Activated CD8-positive, alpha-beta memory T cell treated with anti-CD3 and anti-CD28 coated beads, Interleukin-2, amount 50 U/mL, for 4 hours (primary cell): ENCODE results near the gene B3GAT3.
"Not testable (repeated sequence)": the region's sequence is repeated elsewhere in the genome, so short reads cannot be mapped to it uniquely, and the experiment has no call there.

Experiments used
- DNase-seq: peaks from one replicate; pipeline ENCODE4 v3.0.0-alpha.2; 2020

The B3GAT3 gene

DNA sequence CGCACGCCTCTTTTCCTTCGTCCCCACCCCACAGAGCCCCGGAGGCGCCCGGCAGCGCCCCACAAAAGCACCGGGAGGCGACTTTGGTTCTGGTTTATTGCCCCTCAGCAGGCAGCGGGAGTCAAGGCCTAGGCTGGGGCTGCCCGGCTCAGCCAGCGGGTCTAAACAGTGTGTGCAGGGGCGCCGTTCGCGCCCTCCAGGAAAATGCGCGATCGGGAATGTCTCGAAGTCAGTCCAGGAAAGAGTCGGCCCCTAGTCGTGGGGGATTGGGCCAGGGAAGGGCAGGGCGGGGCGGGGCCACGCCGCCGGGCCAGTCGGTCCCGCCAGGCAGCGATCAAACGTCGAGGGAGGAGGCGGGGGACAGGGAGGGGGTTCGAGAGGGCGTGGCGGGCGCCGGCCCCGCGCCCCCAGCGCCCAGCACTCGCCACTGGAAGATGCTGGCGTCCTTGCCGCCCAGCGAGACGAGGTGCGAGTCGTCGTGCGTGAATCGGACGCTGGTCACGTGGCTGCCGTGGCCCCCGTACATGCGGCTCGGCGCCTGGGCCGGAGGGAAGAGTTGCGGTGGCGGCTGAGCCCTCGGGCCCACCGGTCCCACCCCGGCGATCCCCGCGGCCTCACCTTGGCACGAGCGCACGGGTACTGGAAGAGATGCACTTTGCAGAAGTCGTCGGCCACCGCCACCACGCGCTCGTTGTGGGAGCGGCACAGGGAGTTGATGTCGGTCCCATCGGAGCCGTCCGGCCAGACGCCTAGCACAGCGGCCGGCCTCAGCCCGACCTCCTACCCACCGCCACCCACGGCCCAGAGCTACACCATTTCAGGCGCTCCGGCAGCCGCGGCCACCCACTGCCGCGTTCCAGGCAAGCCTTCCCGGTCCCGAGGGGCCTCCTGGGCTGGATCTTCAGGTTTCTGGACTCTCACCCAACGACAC lies 19.4 kb downstream of the B3GAT3 start:
- DNase-seq: no peak

DNA sequence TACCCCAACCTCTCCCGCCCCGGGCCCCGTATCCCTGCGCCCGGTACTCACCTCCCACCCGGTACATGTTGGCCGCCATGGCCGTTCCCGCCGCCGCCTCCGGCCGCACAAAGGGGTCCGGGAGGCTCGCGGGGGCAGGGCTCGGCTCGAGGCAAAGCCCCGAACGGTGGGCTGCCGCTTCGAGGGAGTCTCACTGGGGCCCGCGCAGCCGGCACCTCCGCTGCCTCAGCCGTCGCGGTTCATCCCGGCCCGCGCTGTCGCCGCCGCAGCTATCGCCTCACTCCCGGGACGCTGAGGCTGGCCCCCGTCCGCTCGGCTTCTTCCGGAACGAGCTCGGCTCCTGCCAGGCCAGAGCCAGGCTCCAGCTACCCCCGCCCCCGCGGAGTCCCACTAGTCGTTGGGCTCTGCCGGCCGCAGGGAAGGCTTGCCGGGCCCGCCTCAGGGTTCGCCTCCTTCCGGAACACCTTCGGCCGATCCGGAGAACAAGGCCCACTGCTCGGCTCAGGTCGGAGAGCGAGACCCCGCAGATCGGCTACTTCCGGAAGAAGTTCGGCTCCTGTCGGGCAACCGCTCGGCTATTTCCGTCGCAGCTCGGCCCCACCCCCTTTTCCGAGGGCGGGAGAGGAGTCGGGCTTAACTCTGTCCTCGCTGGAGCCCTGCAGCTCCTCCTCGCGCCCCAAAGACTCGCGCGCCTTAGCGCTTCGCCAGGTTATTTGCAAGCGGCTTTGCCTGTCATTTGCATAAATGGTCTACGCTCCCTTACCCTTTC lies 20.2 kb downstream of the B3GAT3 start, which contains the start of gene MTA2:
Gene MTA2, minus strand, starts transcription at position 494 of the 769 bp plus-strand sequence. Its CDS starts 415 bp downstream, at position 79.
- peak; percentile 99 for DNase-seq

- no peak for DNase-seq
These were observed 20.7 kb downstream of the B3GAT3 start for GRCh38 chr11:62601122-62601371.

DNA sequence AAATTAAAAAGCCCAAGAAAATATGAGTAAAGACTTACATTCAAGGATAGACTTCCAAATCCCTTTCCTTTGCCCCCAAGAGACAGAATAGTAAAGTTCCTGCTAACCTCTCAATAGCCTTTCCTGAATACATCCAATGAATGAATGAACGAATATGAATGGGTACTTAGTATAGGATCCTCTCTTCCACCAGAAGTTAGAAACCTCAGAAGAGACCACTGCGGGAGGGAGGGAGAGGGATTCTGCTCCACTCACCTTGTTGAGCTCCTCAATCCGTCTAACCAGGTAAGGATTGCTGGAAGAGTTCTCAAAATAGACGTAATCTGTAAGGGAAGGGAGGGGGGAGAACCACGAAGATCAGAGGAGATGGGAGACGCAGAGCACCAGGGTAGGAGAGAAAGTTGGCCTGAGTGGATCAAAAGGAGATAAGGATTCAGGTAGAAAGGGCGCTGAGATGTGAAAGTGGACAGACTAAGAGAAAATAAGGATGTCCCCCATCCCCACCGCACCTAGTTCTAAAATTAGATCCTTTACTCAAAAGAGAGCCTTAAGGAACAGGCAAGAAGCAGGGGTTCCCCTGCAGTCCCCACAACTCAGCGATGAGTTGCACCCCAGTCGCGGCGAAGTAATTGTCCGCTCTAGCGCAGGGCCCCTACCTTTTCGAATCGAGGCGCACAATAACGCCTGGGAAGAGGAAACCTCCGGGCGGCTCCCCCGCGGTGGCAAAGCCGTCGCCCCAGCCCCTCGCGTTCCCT lies 21.2 kb downstream of the B3GAT3 start:
- DNase-seq: no peak

- no peak for DNase-seq
These were observed 21.9 kb downstream of the B3GAT3 start for GRCh38 chr11:62599901-62600300.

GRCh38 chr11:62599069-62599696 lies 22.6 kb downstream of the B3GAT3 start:
- DNase-seq: peak; percentile 91

DNA sequence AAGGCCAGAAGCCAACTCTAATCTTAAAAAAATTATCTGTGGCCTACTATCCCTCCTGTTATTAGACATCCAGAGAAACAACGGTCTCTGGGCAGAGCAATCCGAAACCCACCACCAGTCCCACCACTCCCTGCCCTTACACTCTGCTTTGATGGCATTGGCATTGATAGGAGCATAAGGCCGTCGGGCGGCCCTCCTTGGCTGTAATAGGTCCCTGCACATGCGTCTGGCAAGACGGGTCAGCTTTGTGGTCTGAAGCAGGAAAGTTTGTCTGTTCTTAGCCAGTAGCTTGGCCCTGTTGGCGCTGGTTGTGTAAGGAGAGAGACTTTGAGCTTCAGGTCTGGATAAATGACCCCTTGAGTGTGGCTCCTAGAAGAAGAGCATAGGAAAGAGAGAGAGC lies 26.7 kb downstream of the B3GAT3 start:
- no peak for DNase-seq

- DNase-seq: peak; percentile 76
These were observed 28.2 kb downstream of the B3GAT3 start for GRCh38 chr11:62593434-62594044.

DNA sequence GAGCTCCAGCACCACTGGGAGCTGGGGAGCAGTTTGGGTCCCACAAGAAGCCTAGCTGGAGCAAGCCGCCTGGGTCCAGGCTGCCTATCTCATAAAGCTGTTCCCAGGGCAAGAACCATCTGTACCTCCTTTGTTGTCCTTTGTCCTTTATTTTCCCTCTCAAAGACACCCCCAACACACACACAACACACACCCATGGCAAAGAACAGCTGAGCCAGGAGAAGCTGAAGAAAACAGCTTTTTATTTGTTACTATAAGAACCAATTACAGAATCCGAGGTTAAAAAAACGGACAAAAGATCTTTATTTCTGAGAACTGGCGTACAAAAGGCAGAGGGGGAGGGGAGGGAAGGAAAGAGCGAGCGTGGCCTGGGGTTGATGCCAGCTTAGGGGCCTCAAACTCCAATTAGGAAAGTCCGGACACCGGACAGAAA lies 28.8 kb downstream of the B3GAT3 start:
- DNase-seq: no peak

- DNase-seq: no peak
These were observed 29.5 kb downstream of the B3GAT3 start for GRCh38 chr11:62592146-62592815.

GRCh38 chr11:62591448-62592145 lies 30.2 kb downstream of the B3GAT3 start, which contains the start of gene TUT1:
TUT1 (minus strand) TSS chr11:62591523; CDS start chr11:62591485, 38 bp downstream.
- peak; percentile 91 for DNase-seq

DNA sequence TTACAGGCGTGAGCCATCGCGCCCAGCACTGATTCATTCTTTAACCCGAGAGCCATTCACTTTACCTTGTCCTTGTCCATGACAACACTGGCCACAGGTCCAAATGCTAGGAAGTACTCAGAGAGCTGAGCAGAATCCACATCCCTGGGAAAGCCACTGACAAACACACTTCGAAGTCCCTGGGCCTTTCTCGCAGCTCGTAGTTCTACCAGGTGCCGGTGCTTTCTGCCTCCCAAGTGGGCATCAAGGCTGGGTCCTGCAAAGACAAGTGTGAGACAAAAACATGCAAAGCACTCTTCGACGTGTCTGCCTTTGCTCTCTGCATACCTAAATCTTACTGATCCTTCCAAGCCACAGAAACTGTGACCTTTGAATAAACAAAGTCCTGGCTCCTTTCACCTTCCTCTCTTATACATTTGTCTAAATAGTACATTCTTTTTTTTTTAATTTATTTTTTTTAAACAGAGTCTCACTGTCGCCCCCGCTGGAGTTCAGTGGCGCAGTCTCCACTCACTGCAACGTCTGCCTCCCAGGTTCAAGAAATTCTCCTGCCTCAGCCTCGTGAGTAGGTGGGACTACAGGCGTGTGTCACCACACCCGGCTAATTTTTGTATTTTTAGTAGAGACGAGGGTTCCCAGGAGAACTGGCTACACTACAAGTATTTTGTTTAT lies 32.7 kb downstream of the B3GAT3 start:
- no peak for DNase-seq

DNA sequence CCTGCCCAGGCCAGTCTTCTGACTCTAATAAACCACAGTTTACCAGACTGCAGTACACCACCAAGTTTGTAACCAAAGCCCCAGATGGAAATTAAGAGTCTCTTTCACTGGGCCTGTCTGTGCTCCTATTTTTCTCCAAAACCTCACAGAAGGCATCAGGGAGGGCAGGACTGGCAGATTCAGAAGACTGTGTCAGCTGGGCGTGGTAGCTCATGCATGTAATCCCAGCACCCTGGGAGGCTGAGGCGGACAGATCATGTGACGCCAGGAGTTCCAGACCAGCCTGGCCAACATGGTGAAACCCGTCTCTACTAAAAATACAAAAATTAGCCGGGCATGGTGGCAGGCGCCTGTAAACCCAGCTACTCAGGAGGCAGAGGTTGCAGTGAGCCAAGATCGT lies 36.4 kb downstream of the B3GAT3 start:
- DNase-seq: not testable (repeated sequence)

DNA sequence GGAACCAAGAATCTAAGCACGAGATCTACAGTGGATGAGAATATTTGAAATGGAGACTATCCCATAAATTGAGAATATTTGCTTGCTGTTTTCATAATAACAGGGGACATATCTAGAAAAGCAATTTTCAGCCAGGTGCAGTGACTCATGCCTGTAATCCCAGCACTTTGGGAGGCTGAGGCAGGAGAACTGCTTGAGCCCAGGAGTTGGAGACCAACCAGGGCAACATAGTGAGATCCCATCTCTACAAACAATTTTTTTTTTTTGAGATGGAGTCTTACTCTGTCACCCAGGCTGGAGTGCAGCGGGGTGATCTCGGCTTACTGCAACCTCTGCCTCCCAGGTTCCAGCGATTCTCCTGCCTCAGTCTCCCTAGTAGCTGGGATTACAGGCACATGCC lies 40.1 kb downstream of the B3GAT3 start:
- DNase-seq: not testable (repeated sequence)

DNA sequence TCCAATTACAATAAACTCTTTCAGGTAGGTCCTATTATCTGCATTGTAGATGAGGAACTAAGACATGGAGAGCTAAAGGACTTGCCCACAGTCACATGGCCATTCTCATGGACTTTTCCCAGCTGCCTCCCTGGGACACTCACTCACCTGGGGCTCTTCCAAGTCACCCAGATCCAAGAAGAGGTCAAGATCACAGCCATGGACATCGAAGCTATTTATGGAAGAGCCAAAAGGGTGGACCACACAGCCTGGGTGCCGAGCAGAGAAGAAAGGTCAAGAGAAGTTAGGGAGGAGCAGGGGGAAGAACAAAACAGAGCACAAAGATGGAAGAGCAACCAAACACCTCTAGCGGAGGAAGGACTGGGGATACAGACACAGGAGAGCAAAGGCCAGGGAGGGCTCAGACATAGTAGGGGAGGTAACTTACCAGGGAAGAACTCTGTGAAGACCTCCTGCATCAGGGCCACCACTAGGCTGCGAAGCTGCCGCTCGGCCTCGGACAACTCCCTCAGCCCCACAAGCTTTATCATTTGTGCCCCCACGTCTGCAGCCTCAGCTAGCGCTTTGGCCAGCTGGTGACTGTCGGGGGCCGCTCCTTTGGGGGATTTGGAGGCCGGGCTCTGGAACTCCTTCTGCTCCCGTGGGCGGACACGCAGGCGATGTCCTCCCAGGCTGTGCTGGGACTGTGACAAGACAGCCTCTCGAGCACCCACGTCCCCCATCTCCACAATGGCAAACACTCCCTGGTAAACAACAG lies 40.6 kb downstream of the B3GAT3 start:
- DNase-seq: no peak

DNA sequence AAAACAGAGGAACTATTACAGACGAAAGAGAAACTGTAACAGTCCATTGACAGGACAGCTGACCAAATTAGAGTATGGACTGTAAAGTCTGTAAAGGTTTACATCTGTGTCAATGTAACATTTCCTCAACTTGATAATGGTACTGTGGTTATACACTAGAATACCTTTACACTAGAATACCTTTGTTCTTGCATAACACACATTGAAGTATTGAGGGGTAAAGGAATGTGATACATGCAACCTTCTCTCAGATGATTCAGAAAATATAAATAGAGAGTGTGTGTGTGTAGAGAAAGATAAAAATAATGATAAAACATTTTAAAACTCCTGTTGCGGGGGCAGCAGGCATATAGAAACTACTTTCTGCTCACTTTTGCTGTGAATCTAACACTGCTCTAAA lies 42.5 kb downstream of the B3GAT3 start:
- no peak for DNase-seq

DNA sequence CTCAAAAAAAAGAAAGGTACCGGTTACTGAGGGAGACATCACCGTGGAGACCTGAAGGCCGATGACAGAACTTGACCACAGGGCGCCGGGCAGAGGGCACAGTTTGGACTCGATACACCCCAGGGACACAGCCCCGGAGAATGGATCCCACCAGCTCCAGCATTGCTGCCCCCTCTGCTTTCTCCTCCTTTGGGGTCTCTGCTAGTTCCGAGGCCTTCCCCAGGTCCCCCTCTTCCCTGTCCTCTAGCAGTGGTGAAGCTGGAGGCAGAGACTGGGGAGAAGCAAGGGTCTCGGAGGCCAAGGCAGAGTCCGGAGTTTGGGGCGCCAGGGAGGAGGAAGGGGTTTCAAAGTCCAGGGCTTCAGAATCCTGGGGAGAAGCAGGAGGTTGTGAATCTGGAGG lies 43.2 kb downstream of the B3GAT3 start:
- DNase-seq: no peak

GRCh38 chr11:62577046-62577714 lies 44.6 kb downstream of the B3GAT3 start:
- no peak for DNase-seq

- no peak for DNase-seq
These were observed 45.9 kb downstream of the B3GAT3 start for GRCh38 chr11:62575837-62576236.
